HEK293 (cell line): Measurements from ENCODE around the gene FOXS1.

Experiments used
- CTCF ChIP-seq: fragments of 450-650 bp; formaldehyde crosslinking; IDR thresholded peaks from 2 replicates; pipeline ENCODE4 v1.5.1; 2016; ENCODE audit warnings: missing biosample characterization, missing genetic modification characterization
- ZNF302 ChIP-seq: fragments of 450-650 bp; formaldehyde crosslinking; IDR thresholded peaks from 2 replicates; pipeline ENCODE4 v1.5.1; 2016; ENCODE audit warnings: missing biosample characterization, missing genetic modification characterization, low read depth
- ZNF544 ChIP-seq: fragments of 450-650 bp; formaldehyde crosslinking; IDR thresholded peaks from 2 replicates; pipeline ENCODE4 v1.5.0; 2017; ENCODE audit warnings: missing biosample characterization, missing genetic modification characterization

GRCh38 chr20:31859998-31860380 lies 14.6 kb upstream of the FOXS1 start:
- TF ChIP-seq ZNF544 (tag by site-specific recombination) (no peak), CTCF (no peak), ZNF302 (no peak)
